HG02943 (cell line): ENCODE results near the gene BHLHE41.

Source experiments
- ATAC-seq: cut with Tn5 transposase; IDR thresholded peaks from one replicate; pipeline ENCODE4 v1.9.1; 2021; ENCODE audit warnings: mild to moderate bottlenecking, low read depth, moderate library complexity; ENCODE audit not compliant: unreplicated experiment

Gene BHLHE41

DNA sequence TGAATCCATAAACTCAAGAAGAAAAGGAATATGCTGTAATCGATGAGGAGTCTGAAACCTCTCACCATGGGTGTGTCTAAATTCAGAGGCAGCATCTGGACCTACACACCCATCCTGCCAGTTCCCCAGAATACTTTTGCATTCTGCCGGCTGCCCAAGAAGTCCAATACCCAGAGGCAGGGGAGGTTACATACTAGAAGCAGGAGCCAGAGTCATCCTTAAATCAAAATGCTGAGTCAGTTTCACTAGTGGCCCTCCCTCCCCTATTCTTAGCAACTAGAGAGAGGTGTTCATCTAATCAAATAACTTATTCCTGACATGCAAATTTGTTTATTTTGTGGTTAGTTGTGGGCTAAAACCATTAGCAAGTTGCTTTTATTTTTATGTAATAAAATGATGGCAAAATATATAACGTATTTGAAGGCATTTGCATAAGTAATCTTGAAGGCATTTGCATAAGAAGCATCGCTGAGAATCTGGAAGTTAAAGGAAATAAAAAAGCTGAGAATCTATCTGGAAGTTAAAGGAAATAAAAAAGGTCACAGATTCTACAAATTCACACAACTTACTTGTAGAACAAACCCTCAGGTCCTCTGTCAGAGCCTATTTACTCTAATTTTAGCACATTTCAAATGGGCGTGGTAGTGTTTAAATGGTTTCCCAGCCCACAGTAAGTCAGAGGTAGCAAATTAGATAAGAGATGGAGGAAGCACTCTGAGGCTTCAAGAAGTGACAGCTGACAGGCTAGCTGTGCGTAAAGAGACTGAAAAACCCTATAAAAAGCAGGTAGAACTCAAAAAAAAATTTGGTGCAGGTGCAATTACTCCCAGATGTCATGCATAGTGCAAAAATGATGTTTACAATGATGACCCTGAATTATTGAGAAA is 7.8 kb downstream of the BHLHE41 start:
- ATAC-seq = no peak

DNA sequence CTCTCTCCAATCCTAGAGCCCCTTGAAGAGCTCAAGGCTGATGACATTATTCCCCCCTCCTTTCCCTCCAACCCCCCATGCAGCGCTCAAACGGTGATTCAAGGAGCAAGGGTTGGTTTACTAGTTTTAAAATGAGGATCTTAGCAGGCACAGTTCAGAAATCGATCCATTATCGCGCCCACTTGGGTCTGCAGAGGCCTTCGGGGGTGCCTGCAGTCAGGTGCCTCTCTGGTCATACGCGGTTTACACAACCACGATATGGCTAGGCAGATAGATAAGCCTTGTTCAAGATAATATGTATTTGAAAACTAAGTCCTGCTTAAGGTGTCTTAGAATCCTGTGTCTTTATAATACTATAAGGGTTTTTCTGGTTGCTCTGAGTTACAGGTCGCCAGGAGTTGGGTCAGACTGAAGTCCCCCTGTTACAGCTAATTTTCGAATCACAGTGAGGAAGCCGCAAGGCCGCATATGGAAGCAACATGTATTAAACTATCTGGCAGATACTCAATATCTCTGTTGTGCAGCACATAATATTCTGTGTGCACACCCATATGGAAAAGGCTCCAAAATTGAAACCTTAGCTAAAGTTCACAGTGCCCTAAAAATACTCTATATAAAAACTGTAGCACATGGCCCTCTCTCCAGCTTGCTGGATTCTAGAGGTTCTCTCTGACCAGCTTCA is 10.0 kb downstream of the BHLHE41 start:
- no peak for ATAC-seq

DNA sequence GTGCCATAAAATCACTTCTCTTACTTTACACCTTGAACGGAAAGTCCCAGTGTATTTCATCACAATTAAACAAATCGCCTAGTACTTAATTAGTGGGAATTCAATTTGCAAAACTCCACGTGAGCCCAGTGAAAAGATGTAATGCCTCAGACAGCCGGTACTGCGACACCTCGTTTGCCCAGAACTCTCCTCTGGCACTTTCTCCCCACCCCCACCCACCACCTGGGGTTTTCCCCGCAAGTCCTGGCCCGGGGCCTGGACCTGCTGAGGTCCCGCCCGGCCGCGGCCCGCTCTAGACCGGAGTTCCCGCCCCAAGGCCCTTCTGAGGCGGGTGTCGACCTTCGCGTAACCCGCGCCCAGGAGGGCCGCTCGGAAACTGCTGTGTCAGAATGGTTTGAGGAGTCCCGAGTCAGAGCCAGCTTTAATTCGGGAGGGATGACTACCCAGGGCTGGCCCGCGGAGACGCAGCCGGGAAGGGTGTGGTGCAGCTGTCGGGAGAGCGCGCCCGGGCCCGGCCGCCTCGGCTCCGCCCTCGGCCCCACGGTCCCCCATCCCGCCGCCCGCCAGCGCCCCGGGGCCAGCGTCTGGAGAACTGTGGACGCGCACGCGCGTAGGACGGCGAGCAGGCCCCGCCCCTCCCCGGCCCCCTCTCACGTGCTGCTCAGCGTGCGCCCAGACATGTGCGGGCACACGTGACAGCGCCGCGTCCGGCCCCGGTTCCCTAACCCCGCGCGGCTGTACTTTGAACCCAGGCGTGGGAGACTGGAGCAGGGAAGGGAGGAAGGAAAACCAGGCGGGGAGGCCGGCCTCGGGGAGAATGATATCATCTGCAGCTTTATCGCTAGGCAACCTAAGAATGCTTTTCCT is 10.8 kb downstream of the BHLHE41 start:
- ATAC-seq = peak; percentile 71

DNA sequence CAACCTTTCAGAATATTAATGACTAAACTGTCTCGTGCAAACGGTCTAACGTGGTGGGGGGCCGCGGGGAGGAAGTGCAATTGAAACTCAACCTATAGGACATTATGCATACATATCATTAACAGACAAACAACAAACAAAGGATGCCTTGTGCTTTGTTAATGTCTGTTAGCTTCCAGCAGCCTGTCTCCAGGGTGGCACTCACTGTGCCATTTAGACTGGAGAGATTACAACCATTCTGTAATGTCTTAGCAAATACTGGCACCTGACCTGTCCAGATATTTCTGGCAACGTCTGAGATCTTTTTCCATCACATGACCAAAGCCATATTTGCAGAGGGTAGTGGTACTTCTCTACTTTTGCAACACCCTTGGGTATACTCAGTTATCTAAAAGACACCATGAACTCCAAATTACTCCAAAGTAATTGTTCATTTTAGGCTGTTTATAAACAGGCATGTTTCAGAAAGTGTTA is 11.6 kb downstream of the BHLHE41 start:
- no peak for ATAC-seq

DNA sequence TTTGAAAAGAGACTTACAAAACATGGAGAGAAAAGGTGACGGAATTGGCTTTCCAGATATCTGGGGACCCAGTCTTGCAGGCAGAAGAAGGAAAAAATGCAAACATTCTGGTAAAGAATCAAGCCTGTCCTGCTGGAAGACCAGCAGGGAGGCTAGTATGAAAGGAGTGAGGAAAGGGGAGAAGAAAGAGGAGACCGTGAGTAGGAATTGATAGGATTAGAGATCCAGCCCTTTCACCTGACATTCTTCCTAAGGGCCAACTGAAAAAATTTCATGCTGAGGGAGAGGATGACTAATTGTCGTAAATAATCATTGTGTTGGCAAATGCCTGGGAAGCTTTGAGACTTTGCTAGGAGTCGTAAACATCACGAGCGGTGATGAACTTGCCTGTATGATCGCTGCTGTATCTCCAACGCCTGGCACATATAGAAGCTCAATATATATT is 12.1 kb downstream of the BHLHE41 start:
- ATAC-seq = no peak

DNA sequence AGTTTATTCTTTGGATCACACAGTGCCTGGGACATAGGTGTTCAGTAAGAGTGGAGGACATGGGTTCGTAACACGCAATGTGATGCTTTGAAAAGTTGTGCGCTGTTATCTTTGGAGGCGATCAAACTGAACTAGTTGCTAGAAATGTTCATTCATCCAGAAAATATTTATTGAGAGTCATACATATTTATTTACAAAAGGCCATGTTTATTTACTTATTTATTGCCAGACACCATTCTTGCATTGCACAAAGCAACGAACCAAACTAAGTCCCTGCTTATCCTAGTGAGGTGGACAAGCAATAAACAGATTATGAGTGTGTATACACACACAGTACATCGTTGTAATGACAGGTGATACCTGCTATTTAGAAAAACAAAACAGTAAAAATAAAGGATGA is 12.6 kb downstream of the BHLHE41 start:
- no peak for ATAC-seq

DNA sequence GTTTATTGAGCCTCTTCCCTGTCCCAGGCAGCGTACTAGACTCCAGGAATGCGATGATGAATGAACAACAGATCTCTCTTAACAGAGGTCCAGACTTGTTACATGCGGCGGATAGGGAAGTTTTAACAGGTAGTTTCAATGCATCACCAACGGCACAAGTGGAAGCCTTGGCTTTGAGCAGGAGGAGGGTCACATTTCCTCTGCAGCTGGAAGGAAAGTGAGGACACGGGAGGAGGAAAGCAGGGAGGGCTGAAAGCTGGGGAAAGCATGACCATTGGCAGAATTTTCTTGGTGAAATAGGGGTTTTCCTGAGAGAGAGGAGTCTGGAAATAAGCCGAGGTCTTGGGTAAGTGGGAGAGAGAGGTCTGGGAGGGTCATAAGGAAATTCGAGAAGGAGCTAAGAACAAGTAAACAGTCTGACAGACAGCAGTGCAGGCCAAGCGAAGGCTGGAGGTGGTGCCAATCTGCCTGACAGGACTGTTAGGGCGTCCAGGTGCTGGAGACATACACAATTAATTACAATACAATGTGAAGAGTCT is 15.4 kb downstream of the BHLHE41 start:
- ATAC-seq = no peak

DNA sequence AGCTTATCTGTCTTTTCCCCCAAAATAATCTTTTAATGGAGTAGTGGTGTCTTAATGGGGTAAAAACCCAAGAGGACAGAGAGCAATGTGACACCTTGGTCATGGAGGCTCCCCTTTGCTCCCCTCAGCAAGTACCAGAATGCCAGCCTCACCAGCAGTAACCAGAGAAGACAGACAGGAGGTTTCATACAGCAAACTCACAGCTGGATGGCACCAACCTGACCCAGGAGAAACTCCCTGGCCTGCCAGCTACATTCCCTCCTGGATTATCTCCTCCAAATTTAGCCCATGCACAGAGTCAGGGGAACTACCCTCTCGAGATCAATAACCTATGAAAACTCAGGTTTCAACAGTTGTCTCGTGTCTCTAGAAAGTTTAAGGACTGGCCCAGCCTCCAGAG is 15.9 kb downstream of the BHLHE41 start:
- ATAC-seq = no peak

DNA sequence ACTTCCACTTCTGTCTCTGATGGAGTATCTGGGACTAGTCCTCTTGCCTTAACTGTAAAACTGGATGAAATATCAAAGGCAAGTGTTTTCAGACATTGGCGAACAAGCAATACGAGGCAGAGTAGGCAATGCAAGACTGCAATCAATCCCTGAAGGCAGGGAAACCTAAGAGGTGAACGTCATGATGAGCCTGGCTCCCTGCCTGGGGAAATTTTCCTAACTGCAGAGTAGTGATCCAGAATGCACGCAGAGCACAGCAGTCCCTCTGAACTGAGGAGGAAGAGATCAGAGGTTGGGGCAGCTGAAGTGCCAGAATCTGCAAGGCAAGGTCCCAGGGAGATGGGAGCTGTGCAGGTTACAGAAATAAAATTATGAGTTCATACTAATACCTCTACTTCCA is 18.5 kb downstream of the BHLHE41 start:
- no peak for ATAC-seq

DNA sequence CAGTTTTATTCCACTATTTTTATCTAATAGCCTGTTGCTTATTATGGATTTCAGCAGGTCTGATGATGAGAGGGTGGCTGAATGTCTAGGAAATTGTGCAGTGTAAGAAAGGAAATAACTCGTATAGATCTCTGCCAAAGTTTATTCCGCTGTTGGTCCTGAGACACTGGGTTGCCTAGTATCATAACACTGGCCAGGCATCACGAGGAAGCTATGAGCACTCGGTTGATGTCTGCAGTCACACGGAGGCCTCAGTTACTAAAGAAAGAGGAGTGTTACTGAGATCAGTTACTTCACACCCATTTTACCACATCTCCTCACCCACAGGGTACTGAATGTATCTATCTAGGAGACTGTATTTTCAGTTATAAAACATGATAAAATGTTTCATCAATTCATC is 21.9 kb downstream of the BHLHE41 start:
- ATAC-seq = no peak

DNA sequence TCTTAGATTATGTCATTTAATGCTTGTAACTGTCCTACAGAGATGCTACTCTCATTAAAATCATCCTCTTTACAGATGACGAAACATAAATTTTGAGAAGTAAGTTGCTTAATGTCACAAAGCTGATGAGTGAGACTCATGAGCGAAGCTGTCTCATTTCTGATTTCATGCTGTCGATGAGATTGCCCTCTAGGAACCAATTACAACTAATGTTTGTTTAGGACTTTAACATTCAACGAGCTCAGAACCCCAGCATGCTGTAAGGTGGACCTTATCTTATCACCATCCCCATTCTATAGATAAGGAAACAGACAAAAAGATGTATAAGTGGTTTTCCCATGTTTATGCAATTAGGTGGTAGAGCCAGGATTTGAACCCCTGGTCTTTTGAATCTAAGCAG is 23.1 kb downstream of the BHLHE41 start:
- no peak for ATAC-seq

DNA sequence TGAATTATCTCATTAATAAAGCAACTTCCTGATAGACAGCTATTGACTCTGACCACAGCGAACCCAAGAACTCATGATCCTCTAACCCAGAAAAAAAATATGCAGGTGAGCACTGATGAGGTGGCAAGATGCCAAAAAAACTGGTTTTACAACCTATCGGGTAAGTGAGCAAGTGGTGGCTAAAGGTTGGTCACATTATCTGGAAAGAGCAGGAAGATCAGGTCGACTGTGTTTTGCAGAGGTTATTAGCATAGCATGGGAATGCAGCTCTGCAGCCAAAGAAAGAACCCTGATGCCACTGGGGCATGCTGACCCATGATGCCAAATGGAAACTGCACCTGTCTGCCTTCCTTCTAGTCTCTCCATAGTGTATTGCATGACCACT is 23.5 kb downstream of the BHLHE41 start:
- ATAC-seq = no peak

DNA sequence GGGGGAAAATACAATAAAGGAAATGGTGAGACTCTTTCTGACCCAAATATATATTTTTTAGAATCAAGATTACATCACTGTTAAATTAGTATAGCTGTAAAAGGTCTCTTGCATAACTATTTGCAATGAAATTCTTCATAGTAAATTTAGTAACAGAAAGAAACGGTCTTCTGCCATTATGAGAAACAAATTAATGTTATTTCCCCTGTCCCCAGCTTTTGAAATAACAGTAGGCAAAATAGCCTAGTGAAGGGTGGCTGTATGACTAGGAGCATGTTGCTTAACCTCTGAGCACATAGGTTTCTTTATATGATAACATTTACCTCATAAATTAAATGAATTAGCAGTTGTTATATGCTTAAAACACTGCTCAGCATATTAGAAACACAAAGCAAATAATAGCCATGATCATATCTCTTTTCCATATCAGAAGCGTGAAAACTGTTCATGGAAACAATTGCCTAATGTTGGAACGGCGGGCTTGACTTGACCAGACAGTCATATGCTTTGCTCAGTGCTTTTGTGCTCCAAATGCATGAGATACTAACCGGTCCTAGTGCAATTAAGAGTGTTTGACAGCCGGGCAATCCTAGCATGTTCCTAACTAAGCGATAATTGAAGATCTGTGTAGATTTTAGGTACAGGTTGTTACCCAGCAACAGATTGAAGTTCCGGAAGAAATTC is 24.0 kb downstream of the BHLHE41 start:
- no peak for ATAC-seq

DNA sequence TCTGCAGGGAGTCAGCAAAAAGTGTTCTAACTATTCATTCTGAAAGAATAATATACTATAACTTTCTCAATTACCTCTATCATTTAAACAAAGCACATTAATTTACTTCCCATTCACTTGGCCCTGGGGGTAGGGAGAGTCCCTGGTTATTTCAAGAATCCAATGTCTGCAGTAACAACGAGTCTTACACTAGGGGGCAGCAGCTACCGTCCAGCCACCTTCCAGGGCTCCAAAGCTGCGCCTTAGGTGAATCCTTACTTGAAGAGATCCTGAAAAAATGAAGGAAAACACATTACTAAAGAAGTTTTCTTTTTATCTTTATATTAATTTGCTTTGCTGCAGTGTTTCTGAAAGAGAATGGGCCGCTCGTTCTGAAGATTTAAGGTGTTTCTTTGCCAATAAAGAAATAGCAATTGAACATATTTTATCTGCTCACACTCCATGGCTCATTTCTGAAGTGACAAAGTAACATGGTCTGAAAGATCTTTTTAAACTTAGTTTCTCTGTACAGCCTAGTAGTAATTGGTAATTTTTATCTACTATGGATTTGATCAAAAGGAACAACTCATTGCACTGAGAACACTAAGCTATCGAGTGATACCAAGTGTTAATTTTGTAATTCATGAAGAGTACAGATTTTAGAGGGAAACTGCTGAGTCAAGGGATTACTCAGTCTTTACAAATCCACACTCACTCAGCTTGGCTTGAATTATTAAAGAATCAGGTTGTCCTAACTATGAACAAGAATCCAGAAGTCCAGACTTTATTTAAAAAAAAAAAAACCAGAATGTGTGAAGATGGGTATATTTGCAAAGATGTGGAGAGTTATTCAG is 27.6 kb downstream of the BHLHE41 start:
- peak; percentile 59 for ATAC-seq

DNA sequence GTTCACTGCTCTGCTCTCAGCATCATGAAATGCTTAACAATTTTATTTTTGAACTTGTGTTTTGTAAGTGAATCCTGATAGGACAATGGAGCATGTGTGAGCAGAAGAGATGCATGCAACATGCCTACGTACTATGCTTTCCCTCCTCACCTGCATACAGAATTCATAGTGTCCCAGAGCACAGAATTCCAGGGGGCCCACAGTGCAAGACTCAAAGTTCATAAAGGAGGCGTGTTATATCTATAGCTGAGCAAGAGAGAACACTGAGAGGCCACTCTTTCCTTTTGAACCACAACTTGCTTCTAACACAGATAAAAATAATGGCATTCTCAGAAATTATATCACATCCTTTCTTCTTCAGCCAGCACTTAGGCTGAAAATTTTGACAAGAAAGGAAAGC is 28.8 kb downstream of the BHLHE41 start:
- no peak for ATAC-seq

DNA sequence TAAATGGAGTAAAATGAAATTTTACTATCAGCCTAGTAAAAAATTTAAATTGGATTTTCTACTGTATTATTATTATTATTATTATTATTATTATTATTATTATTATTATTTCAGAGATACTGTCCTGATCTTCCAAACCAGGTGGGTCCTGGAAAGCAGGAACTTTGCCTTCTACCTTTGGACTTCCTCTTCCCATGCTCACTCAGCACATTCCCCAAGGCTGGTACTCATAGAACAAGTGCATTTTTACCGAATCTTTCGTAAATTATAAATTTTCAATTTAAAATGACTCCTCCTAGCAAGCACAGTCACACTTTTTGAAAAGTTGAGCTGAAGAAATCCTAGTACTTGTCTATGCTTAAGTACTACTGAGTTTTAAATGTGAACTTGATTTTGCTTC is 29.7 kb downstream of the BHLHE41 start:
- ATAC-seq = no peak

DNA sequence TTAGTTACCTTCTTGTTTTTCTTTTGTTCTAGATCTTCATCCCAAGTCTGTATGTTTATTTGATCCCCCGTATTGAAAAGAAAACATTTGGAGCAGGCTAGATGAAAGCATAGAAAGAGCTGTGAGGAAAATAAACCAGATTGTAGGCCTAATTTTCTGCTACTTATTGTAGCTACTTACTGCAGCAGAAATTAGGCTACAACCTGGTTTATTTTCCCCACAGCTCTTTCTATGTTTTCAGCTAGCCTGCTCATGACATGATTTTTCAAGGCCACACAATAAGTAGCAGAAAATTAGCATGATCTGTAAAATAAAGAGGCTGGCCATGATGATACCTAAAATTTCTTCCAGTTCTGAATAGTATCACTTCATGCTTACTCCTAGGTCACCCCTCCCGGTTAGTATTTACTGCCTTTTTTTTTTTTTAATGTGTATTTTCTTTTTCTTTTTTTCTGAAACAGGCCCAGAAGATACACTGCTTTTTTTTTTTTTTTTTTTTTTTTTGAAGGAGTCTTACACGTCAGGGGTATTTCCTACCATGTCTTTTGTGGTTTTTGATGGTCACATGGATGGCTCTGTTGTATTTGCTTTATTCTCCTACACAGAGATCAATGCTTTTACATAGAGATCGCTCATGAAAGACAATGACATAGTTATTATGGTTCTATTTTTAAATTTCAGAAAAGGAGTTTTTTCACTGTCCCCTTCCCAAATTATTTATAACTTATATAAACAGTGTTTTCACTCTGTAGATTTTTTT is 32.3 kb downstream of the BHLHE41 start:
- no peak for ATAC-seq

DNA sequence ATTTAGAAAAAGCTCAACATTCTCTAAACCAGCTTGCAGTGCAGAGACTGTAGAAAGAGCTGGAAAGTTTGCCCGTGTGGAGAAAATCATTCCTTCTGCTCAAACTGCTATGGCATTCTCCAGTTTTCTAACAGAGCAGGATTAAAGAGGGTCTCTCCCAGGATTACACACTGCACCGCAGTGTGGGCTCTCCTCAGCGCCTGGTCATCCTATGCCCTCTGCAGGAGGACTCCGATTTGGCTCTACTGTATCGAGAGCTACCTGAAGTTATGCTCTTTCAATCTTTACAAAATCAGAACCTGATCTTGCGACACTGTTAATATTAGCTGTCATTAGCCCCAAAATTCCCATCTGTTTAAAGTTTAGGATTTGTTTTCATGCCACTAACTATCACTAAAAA is 33.0 kb downstream of the BHLHE41 start:
- ATAC-seq = no peak
